Stimulated activated CD8-positive, alpha-beta memory T cell treated with anti-CD3 and anti-CD28 coated beads, Interleukin-12 subunit alpha, Interleukin-12 subunit beta, amount 100 ng/mL, for 4 hours (primary cell): ENCODE results near the gene MAPK8IP2.

Experiments
- DNase-seq: peaks from one replicate; pipeline ENCODE4 v3.0.0-alpha.2; 2020; ENCODE audit warnings: low read depth

Gene MAPK8IP2

GRCh38 chr22:50575426-50575941 is 25.1 kb upstream of the MAPK8IP2 start:
- no peak for DNase-seq

- DNase-seq, result no peak
Measured at GRCh38 chr22:50576070-50576469, 24.5 kb upstream of the MAPK8IP2 start.

DNA sequence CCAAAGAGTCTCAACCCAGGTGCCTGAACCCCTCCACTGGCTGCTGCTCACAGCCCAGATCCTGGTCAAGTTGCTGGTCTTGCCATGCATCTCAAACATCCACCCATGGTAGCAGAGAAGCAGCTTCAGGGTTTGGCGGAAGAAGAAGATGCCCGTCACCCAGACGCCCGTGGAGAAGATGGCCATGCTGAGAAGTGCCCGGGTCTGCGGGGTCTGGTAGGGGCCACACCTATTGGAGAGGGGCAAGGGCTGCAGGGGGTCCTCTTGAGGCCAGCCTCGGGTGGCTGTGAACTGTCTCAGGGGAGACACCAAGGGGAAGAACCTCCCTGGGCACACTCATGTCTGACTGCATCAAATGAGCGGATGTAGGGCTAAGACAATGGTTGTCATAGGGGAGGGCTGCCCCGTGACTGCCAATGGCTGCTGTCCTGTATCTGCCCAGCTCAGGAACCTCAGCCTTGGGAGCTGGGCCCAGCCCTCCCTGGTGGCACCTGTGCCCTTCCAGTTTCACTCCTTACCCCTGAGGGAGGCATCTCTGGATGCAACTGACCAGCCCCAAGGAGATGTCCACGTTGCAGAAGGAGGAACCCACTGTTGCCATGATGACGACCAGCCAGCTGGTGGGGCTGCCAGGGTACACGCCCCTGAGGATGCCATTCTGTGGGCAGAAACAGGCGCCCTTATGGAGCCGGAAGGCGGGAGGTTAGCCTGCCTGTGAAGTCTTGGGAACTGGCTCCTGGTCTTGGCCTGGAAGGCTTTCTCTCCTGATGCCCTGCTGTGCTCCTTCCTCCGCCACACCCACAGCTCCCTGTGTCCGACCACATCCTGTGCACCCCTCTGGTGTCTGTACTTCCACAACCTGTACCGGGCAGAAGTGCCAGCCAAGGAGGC is 23.5 kb upstream of the MAPK8IP2 start:
- no peak for DNase-seq

GRCh38 chr22:50577697-50577986 is 23.0 kb upstream of the MAPK8IP2 start:
- no peak for DNase-seq

DNA sequence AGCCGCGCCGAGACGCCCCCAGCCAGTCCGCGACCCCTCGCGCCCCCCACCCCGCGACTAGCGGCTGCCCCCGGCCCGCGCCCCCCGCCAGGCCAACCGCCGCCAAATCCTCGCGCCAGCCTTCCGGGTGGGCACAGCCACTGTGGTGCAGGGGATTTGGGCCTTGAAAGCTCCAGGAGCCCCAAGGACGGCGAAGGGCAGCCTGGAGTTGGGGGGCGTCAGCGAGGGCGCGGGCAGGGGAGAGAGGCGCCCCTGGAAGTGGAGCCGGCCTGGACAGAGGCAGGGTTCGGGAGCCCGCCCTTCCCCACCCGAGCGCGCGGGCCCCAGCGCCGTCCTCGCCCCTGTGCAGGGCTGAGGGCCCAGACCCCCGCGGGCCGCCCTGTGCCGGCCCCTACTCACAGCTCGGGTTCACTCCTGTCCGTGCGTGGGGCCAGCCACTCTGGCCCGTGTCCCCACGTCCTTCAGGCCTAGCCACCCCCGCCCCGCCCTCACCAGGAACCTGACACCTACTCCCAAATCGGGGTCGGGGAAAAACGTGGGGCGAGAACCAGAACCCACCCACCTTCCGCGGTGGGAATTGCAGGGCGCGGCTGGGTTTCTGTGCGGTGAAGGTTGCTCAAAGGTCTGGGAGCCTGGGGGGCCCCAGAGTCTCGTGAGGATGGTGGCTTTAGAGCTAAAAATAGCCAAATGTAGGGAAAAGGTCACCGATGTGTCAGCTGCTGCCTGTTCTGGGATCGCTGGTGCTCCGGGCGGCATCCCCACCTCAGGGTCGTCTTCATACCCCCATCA is 22.4 kb upstream of the MAPK8IP2 start, which contains the start of gene CPT1B:
TSS of gene CPT1B (minus strand) at position 441 of the 789 bp plus-strand sequence. CDS start 512 bp downstream, outside the sequence.
- no peak for DNase-seq

DNA sequence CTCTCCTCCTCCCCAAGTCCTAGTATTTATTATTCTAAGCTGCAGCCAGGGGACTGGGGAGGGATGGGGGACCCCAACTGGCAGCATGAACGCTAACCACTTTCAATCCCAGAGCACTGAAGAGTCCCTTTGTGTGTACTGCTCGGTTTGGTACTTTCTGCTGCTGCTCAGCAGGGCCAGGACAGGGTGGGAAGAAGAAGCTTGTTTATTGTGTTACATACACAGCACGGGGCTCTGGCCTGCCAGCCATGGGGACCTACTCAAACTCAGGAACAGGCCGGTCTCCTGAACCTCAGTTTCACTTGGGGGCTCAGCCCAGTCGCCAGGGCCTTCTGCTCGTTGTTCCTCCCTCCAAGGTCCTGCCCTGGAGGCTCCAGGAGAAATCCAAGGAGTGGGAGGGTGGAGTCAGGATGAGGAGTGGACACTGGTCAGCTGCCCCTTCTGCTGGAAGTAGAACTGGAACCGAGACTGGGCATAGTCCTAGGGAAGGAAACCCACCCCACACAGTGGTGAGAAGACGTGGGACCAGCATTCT is 21.8 kb upstream of the MAPK8IP2 start:
- no peak for DNase-seq

- DNase-seq, result no peak
Measured at GRCh38 chr22:50579752-50580151, 20.8 kb upstream of the MAPK8IP2 start.

GRCh38 chr22:50581031-50581949 is 19.3 kb upstream of the MAPK8IP2 start:
- no peak for DNase-seq

DNA sequence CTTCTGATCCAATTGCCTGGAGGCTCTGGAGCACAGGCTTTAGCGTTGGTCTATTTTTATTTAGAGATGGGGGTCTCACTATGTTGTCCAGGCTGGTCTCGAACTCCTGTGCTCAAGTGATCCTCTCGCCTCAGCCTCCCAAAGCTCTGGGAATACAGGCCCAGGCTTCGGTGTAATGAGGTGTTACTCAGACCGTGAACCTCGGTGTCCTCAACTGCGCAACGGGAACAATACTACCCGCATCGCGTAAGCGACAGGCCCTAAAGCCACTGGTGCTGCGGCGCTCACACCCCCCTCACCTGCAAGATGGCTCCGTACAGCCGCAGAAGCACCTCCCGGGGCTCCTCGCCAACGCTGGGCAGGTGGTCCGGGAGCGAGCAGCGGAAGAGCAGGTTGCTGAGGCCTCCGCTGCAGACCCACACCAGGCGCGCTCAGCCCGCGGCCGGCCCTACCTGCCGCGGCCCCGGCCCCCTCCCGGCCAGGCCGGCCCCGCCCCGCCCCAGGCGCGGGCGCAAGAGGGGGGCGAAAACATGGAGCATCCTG is 18.6 kb upstream of the MAPK8IP2 start:
- no peak for DNase-seq

DNA sequence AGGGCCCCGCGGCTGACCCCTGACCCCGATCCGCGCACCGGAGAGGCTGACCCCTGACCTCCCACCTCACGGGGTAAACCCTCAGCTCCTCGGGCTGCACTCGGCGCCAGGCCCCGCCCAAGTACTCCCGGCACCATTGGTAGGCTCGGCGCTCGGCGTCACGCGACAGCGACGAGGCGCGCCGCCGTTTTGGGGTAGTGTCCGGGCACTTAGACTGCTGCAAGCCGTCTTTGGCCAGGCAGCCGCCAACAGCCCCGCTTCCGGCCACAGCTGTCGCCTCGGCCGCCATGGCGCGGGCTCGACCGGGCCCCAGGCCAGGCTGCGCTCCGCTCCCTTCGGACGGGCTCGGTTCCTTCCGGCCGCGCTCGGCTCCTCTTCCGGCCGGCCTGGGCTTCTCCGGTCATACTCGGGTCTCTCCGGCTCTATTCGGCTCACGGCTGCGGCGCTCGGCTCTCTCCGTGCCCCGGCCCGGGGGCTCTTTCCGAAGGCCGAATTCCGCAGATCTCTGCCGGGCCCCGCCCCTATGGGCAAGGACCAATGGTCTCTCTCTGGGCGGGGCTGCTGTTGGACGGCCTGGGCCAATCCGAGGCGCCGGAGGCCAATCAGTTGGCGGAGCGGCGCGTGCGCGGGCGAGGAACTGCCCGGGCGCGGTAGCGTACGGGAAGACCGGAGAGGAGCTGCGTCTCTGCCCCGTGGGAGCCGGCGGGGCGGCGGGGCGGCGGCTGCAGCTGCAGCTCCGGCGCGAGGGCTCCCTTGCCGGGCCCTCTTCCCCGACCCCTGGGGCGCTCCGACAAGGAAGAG is 17.9 kb upstream of the MAPK8IP2 start, which contains the start of gene CHKB:
TSS of gene CHKB (minus strand) at position 357 of the 801 bp plus-strand sequence. CDS start at position 289, 68 bp downstream.
- peak; percentile 97 for DNase-seq

DNA sequence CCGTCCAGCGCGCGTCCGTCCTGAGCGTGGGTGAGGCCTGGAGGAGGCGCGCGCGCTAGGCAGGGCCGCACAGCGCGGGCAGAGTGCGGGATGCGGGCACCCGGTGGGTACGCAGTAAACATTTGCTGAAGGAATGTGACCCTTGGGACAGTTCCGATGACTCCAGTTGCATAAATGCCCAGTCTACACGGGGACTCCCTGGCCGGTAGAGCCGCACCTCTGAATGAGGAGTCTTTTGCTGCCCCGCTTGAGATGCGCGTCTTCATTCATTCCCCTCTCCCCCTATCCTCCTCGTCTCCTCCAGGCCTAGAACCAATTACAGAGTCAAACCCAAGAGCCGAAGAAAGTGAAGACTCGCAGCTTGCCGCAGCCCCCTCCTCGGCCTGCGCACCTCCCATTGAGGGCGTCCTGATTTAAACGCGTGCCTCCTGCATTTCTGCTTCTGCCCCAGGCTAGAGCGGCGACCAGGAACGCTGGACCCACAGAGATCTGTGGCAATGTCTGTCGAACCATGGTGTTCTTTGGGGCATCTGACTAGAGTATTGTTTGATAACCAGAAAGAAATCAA is 17.2 kb upstream of the MAPK8IP2 start:
- DNase-seq, result no peak

- DNase-seq, result no peak
Measured at GRCh38 chr22:50584106-50585096, 16.2 kb upstream of the MAPK8IP2 start.

DNA sequence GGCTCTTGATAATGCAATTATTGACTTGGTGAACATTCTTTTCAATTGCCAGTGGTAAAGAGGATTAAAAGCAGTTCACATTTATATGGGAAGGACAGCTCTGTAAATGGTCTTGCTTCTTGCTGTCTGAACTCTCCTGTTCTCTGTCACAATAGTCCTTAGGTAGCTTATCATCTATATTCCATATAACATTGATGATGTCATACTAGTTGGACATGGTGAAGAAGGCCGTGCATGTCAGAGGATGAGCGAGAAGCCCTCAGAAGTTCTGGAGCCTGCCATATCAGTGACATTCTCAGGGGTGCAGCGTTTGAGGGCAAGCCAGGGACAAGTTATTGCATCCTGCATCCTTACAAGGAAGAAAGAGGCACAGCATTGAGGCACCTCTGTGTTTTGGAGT is 15.4 kb upstream of the MAPK8IP2 start:
- no peak for DNase-seq

GRCh38 chr22:50585781-50586180 is 14.8 kb upstream of the MAPK8IP2 start:
- DNase-seq, result no peak

GRCh38 chr22:50586416-50586815 is 14.2 kb upstream of the MAPK8IP2 start:
- no peak for DNase-seq

GRCh38 chr22:50587407-50587806 is 13.2 kb upstream of the MAPK8IP2 start:
- no peak for DNase-seq

GRCh38 chr22:50595189-50595588 is 5.4 kb upstream of the MAPK8IP2 start:
- no peak for DNase-seq

DNA sequence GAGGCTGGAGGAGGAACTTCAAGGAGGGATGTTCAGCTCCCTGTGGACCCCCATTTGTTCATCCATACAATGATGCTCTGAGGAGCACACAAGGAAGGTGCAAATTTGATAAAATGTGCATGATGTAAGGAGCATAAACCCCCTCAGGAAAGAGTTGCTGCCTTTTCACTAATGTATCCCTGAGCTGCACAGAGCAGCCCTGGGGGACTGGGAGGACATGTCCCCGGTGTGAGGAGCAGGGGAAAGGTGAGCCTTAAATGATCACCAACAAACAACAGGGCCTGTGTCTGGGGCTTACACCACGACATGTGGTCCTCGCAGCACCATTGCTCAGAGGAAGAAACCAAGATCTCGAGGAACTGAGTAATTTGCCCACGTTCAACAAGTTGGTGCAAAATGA is 3.5 kb upstream of the MAPK8IP2 start:
- no peak for DNase-seq
